K562 (cell line): ENCODE data around the gene PXN. TPM values are rescaled to one million over a fixed set of nuclear protein-coding genes. Genes with fewer than 3 reads are reported as not detected.
A peak's percentile ranks its signal among the peaks of the same experiment; 100 is the strongest.

Source experiments
- BACH1 ChIP-seq: fragments of 200-800 bp; sonication (Bioruptor generic); IDR thresholded peaks from 2 replicates; pipeline ENCODE4 v1.6.1; 2016; ENCODE audit warnings: missing genetic modification characterization, missing compliant biosample characterization
- BCOR ChIP-seq: fragments of 450-650 bp; IDR thresholded peaks from 2 replicates; pipeline ENCODE4 v1.6.1; 2016
- CBX1 ChIP-seq: sonication (generic); IDR thresholded peaks from 2 replicates; pipeline ENCODE4 v1.6.1; 2016; ENCODE audit warnings: antibody characterized with exemption, low read depth, mild to moderate bottlenecking
- FUS ChIP-seq: fragments of 200-400 bp; formaldehyde crosslinking; optimal IDR thresholded peaks from 2 replicates; pipeline ENCODE3; 2017; ENCODE audit warnings: low read depth, low read length
- HLTF ChIP-seq: fragments of 450-650 bp; IDR thresholded peaks from 2 replicates; pipeline ENCODE4 v1.6.1; 2016
- HNRNPH1 ChIP-seq: fragments of 200-400 bp; formaldehyde crosslinking; optimal IDR thresholded peaks from 2 replicates; pipeline ENCODE3; 2017; ENCODE audit warnings: low read depth, mild to moderate bottlenecking, low read length, moderate library complexity
- HSF4 ChIP-seq: fragments of 250-450 bp; sonication (Bioruptor Pico); IDR thresholded peaks from 2 replicates; pipeline ENCODE4 v2.1.2; 2022; ENCODE audit warnings: mild to moderate bottlenecking, moderate library complexity, borderline replicate concordance
- KLF6 ChIP-seq: fragments of 250-450 bp; sonication (Bioruptor Pico); IDR thresholded peaks from 2 replicates; pipeline ENCODE4 v1.4.0; 2020; ENCODE audit warnings: mild to moderate bottlenecking, moderate library complexity, borderline replicate concordance
- MYNN ChIP-seq, 2 experiments: sonication (generic); formaldehyde crosslinking in 1 of 2; IDR thresholded peaks; 2 replicates each; pipeline versions ENCODE4 v1.5.0 to v1.6.1; 2016 to 2020; ENCODE audit warnings: antibody characterized with exemption in 1 of 2, missing genetic modification reagents in 1 of 2
- NCOA1 ChIP-seq: fragments of 450-650 bp; IDR thresholded peaks from 2 replicates; pipeline ENCODE4 v1.6.1; 2016; ENCODE audit warnings: low read depth
- NCOR1 ChIP-seq: fragments of 450-650 bp; IDR thresholded peaks from 2 replicates; pipeline ENCODE4 v1.6.1; 2016; ENCODE audit warnings: mild to moderate bottlenecking, moderate library complexity
- NR2C2 ChIP-seq, 2 experiments: fragments of 200-800 bp in 1 of 2; sonication (Bioruptor generic) in 1 of 2; sonication (generic) in 1 of 2; formaldehyde crosslinking in 1 of 2; IDR thresholded peaks; 2 replicates each; pipeline versions ENCODE4 v1.6.1 to v1.8.0; 2016 to 2022; ENCODE audit warnings: mild to moderate bottlenecking in 1 of 2, missing compliant biosample characterization in 1 of 2, missing genetic modification characterization in 1 of 2, missing genetic modification reagents in 1 of 2
- POLR2AphosphoS2 ChIP-seq: IDR thresholded peaks from 2 replicates; pipeline ENCODE4 v1.6.1; 2012; ENCODE audit warnings: low read length, improper control_type of control experiment
- SIN3B ChIP-seq: fragments of 450-650 bp; IDR thresholded peaks from 2 replicates; pipeline ENCODE4 v1.6.1; 2017; ENCODE audit warnings: low read depth, mild to moderate bottlenecking, moderate library complexity
- SREBF1 ChIP-seq: fragments of 150-350 bp; IDR thresholded peaks from 2 replicates; pipeline ENCODE4 v1.6.1; 2014; ENCODE audit warnings: antibody characterized with exemption, low read depth, low read length, borderline replicate concordance
- SRF ChIP-seq, 2 experiments: fragments of 250-450, 450-650 bp in 1 of 2; sonication (Bioruptor Pico) in 1 of 2; sonication (generic) in 1 of 2; formaldehyde crosslinking; IDR thresholded peaks; 2 replicates each; pipeline versions ENCODE4 v1.5.0 to v1.5.1; 2020 to 2022; ENCODE audit warnings: mild to moderate bottlenecking in 1 of 2, missing genetic modification reagents in 1 of 2
- TARDBP ChIP-seq: fragments of 450-650 bp; IDR thresholded peaks from 2 replicates; pipeline ENCODE4 v1.6.1; 2016
- ZNF280B ChIP-seq: fragments of 250-450 bp; sonication (Bioruptor Pico); IDR thresholded peaks from 2 replicates; pipeline ENCODE4 v1.5.1; 2021; ENCODE audit warnings: mild to moderate bottlenecking
- ZNF561 ChIP-seq: fragments of 450-650 bp; formaldehyde crosslinking; conservative IDR thresholded peaks from 2 replicates; pipeline ENCODE4 v1.4.0; 2020; ENCODE audit warnings: mild to moderate bottlenecking, moderate library complexity
- ZNF586 ChIP-seq: fragments of 450-650 bp; formaldehyde crosslinking; conservative IDR thresholded peaks from 2 replicates; pipeline ENCODE4 v1.4.0; 2020; ENCODE audit warnings: mild to moderate bottlenecking, moderate library complexity
- polyA plus RNA-seq, 8 experiments: library from polyadenylated mRNA; depleted of rRNA in 4 of 8; stranded (reverse) in 5 of 8; unstranded in 3 of 8; fragments of >200 nt; fragmentation: Nextera tagmentation in 2 of 8; fragmentation: Illumina TruSeq in 1 of 8; extraction: Ambion mirVana in 2 of 8; extraction: Trizol in 1 of 8; gene quantifications; 2 replicates each; pipeline versions ENCODE4 v1.2.1 to v1.2.3, GENCODE V29; 2011 to 2014; ENCODE audit warnings: inconsistent platforms in 1 of 8, missing spikeins in 1 of 8
- total RNA-seq, 7 experiments: library from RNA; depleted of rRNA in 6 of 7; stranded (reverse); fragments of >200 nt in 6 of 7; fragmentation: Illumina TruSeq in 2 of 7; extraction: Trizol in 2 of 7; gene quantifications; 2 replicates each; pipeline versions ENCODE4 v1.2.1 to v1.2.3, GENCODE V29; 2011 to 2021; ENCODE audit warnings: low replicate concordance in 1 of 7
- TF ChIP-seq, protein P1 (sequence below): sonication (generic); formaldehyde crosslinking; IDR thresholded peaks from 2 replicates; pipeline ENCODE4 v1.8.0; 2022; ENCODE audit warnings: mild to moderate bottlenecking, low read depth, missing genetic modification reagents
- TF ChIP-seq, protein P2 (sequence below): fragments of 200-800 bp; sonication (Bioruptor generic); IDR thresholded peaks from 2 replicates; pipeline ENCODE4 v1.6.1; 2017; ENCODE audit warnings: missing genetic modification characterization, missing compliant biosample characterization
- TF ChIP-seq, protein P3 (sequence below): fragments of 250-450 bp; sonication (Bioruptor Pico); IDR thresholded peaks from 2 replicates; pipeline ENCODE4 v1.8.0; 2021; ENCODE audit warnings: mild to moderate bottlenecking, moderate library complexity

The PXN gene
- total and polyA plus RNA-seq, 9 of the 15 experiments (the other 6 are each of a cell fraction or from before 2014, with no cell fraction given), result 4.0 to 74.1 (median 18.6) TPM

GRCh38 chr12:120265473-120266179, at the start of gene PXN (continued):
- TF ChIP-seq, protein P1, sequence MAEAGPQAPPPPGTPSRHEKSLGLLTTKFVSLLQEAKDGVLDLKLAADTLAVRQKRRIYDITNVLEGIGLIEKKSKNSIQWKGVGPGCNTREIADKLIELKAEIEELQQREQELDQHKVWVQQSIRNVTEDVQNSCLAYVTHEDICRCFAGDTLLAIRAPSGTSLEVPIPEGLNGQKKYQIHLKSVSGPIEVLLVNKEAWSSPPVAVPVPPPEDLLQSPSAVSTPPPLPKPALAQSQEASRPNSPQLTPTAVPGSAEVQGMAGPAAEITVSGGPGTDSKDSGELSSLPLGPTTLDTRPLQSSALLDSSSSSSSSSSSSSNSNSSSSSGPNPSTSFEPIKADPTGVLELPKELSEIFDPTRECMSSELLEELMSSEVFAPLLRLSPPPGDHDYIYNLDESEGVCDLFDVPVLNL (CRISPR knock-in tag), result no peak
- TF ChIP-seq, protein P2, sequence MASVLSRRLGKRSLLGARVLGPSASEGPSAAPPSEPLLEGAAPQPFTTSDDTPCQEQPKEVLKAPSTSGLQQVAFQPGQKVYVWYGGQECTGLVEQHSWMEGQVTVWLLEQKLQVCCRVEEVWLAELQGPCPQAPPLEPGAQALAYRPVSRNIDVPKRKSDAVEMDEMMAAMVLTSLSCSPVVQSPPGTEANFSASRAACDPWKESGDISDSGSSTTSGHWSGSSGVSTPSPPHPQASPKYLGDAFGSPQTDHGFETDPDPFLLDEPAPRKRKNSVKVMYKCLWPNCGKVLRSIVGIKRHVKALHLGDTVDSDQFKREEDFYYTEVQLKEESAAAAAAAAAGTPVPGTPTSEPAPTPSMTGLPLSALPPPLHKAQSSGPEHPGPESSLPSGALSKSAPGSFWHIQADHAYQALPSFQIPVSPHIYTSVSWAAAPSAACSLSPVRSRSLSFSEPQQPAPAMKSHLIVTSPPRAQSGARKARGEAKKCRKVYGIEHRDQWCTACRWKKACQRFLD (CRISPR knock-in tag), result peak; percentile 94
- TF ChIP-seq NCOR1, result no peak
- no peak for TF ChIP-seq NR2C2 (CRISPR knock-in tag; IDR thresholded peaks at IDR 0.05)
- TF ChIP-seq NR2C2 (tag; IDR thresholded peaks at IDR 0.05), result peak; percentile 74; the same call in 1 of the 2 replicates
- no peak for TF ChIP-seq TARDBP
- no peak for TF ChIP-seq ZNF280B (CRISPR knock-in tag)
- TF ChIP-seq BACH1 (tag), result no peak
- no peak for TF ChIP-seq FUS
- TF ChIP-seq, protein P3, sequence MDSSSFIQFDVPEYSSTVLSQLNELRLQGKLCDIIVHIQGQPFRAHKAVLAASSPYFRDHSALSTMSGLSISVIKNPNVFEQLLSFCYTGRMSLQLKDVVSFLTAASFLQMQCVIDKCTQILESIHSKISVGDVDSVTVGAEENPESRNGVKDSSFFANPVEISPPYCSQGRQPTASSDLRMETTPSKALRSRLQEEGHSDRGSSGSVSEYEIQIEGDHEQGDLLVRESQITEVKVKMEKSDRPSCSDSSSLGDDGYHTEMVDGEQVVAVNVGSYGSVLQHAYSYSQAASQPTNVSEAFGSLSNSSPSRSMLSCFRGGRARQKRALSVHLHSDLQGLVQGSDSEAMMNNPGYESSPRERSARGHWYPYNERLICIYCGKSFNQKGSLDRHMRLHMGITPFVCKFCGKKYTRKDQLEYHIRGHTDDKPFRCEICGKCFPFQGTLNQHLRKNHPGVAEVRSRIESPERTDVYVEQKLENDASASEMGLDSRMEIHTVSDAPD (CRISPR knock-in tag), result no peak
- TF ChIP-seq HSF4, result no peak
- TF ChIP-seq KLF6 (CRISPR knock-in tag), result no peak
- no peak for TF ChIP-seq HLTF
- no peak for TF ChIP-seq SRF (CRISPR knock-in tag; IDR thresholded peaks at IDR 0.05)
- TF ChIP-seq ZNF561 (CRISPR knock-in tag), result no peak
- no peak for TF ChIP-seq POLR2AphosphoS2
- TF ChIP-seq BCOR, result no peak
- no peak for TF ChIP-seq ZNF586
- TF ChIP-seq SREBF1, result no peak
- no peak for TF ChIP-seq NCOA1
- TF ChIP-seq CBX1, result no peak
- peak; percentile 33 for TF ChIP-seq SIN3B
- TF ChIP-seq MYNN (IDR thresholded peaks at IDR 0.05), result no peak
- TF ChIP-seq MYNN (CRISPR knock-in tag; IDR thresholded peaks at IDR 0.05), result no peak
- no peak for TF ChIP-seq HNRNPH1
